OCI-LY3 (cell line): ENCODE measurements around the gene ROPN1L.

ENCODE experiments used
- CTCF ChIP-seq: fragments of 200-600, 300-600 bp; sonication (generic); IDR thresholded peaks from 2 replicates; pipeline ENCODE4 v1.5.1; 2014; ENCODE audit warnings: antibody characterized with exemption, low read length, low read depth
- EZH2phosphoT487 ChIP-seq: fragments of 200-600 bp; shearing (Covaris generic); IDR thresholded peaks from 2 replicates; pipeline ENCODE4 v1.6.1; 2018; ENCODE audit warnings: antibody characterized with exemption, mixed run types, low read depth

GRCh38 chr5:10471677-10472076, 30.0 kb downstream of the ROPN1L start:
- TF ChIP-seq CTCF (no peak), EZH2phosphoT487 (no peak)
